ENCODE data around the gene PCLO. TPM values are rescaled to one million over a fixed set of nuclear protein-coding genes. Genes with fewer than 3 reads are reported as not detected.
"Not testable (repeated sequence)": the region's sequence is repeated elsewhere in the genome, so short reads cannot be mapped to it uniquely, and the experiment has no call there.

The PCLO gene
- total RNA-seq, 4 donors from 2014 or later: 1.4 to 5.8 (median 4.2) TPM

- H3K4me3 ChIP-seq (ENCODE audit: low read depth, poor library complexity, severe bottlenecking): no peak overlapping the region
- intact Hi-C loops (cut with DNase I; ENCODE audit: low total_unique reads): no loop called here
- DNase-seq (ENCODE audit: low spot score in 2 of 2): no peak
- no peak for TF ChIP-seq CTCF (IDR thresholded peaks at IDR 0.05)
- TF ChIP-seq POLR2A (IDR thresholded peaks at IDR 0.05): no peak
- 71 to 82% methylated on average over 2 of the region's 2 CpGs for WGBS, 2 donors
Observed at GRCh38 chr7:83096065-83096580, 66.6 kb downstream of the PCLO start.

- no peak overlapping the region for H3K4me3 ChIP-seq (ENCODE audit: low read depth, poor library complexity, severe bottlenecking)
- DNase-seq (ENCODE audit: low spot score in 2 of 2): no peak
- intact Hi-C loops (cut with DNase I; ENCODE audit: low total_unique reads): no loop called here
- WGBS, 2 donors: 84 to 90% methylated on average over 4 of the region's 4 CpGs
- TF ChIP-seq POLR2A (IDR thresholded peaks at IDR 0.05) (no peak), CTCF (IDR thresholded peaks at IDR 0.05) (no peak)
Observed at GRCh38 chr7:83085299-83085698, 77.4 kb downstream of the PCLO start.

- intact Hi-C loops (cut with DNase I; ENCODE audit: low total_unique reads); DNase-seq (ENCODE audit: low spot score in 2 of 2); H3K4me3 ChIP-seq (ENCODE audit: low read depth, poor library complexity, severe bottlenecking): not testable (repeated sequence)
- 91 to 100% methylated on average over 1 of the region's 1 CpG for WGBS, 2 donors
Observed at GRCh38 chr7:83079879-83080278, 82.8 kb downstream of the PCLO start.

- no peak overlapping the region for H3K4me3 ChIP-seq (ENCODE audit: low read depth, poor library complexity, severe bottlenecking)
- 40 to 48% methylated on average over 2 of the region's 2 CpGs for WGBS, 2 donors
- intact Hi-C loops (cut with DNase I; ENCODE audit: low total_unique reads): no loop called here
- TF ChIP-seq POLR2A (IDR thresholded peaks at IDR 0.05) (no peak), CTCF (IDR thresholded peaks at IDR 0.05) (no peak)
- DNase-seq (ENCODE audit: low spot score in 2 of 2): no peak
Observed at GRCh38 chr7:83077328-83077727, 85.4 kb downstream of the PCLO start.

- no peak overlapping the region for H3K4me3 ChIP-seq (ENCODE audit: low read depth, poor library complexity, severe bottlenecking)
- WGBS, 2 donors: 67 to 73% methylated on average over 2 of the region's 2 CpGs
- DNase-seq (ENCODE audit: low spot score in 2 of 2): no peak
- intact Hi-C loops (cut with DNase I; ENCODE audit: low total_unique reads): no loop called here
- no peak for TF ChIP-seq CTCF (IDR thresholded peaks at IDR 0.05)
- TF ChIP-seq POLR2A (IDR thresholded peaks at IDR 0.05): no peak
Observed at GRCh38 chr7:83072576-83073517, 89.8 kb downstream of the PCLO start.

- intact Hi-C loops (cut with DNase I; ENCODE audit: low total_unique reads): no loop called here
- no peak for TF ChIP-seq POLR2A (IDR thresholded peaks at IDR 0.05)
- TF ChIP-seq CTCF (IDR thresholded peaks at IDR 0.05): no peak
- DNase-seq (ENCODE audit: low spot score in 2 of 2): no peak
- H3K4me3 ChIP-seq (ENCODE audit: low read depth, poor library complexity, severe bottlenecking): no peak overlapping the region
- 48 to 50% methylated on average over 3 of the region's 3 CpGs for WGBS, 2 donors
Observed at GRCh38 chr7:83065714-83066113, 97.0 kb downstream of the PCLO start.
